Activated CD8-positive, alpha-beta memory T cell treated with anti-CD3 and anti-CD28 coated beads for 1 hour (primary cell): ENCODE results near the gene AMDHD2.

ENCODE experiments used
- DNase-seq, 2 donors: peaks; one replicate each; pipeline ENCODE4 v3.0.0-alpha.2; 2020; ENCODE audit warnings: low read depth in 1 of 2; ENCODE audit errors: extremely low read depth in 1 of 2

Gene AMDHD2

GRCh38 chr16:2515180-2515851 is 4.9 kb upstream of the AMDHD2 start:
- no peak for DNase-seq

- no peak for DNase-seq
These were observed 3.6 kb upstream of the AMDHD2 start for GRCh38 chr16:2516391-2517240.

- DNase-seq, result no peak
These were observed 2.1 kb upstream of the AMDHD2 start for GRCh38 chr16:2517954-2518605.

GRCh38 chr16:2518823-2519710 is 1.1 kb upstream of the AMDHD2 start:
- DNase-seq, result no peak

- DNase-seq, result no peak
These were observed 475 bp upstream of the AMDHD2 start for GRCh38 chr16:2519711-2520080.

GRCh38 chr16:2520784-2521531 is 787 bp downstream of the AMDHD2 start:
- no peak for DNase-seq

- no peak for DNase-seq
These were observed 3.6 kb downstream of the AMDHD2 start for GRCh38 chr16:2523801-2524231.

GRCh38 chr16:2524339-2524938 is 4.3 kb downstream of the AMDHD2 start:
- no peak for DNase-seq

- DNase-seq, result no peak
These were observed 6.0 kb downstream of the AMDHD2 start for GRCh38 chr16:2526135-2526534.

GRCh38 chr16:2527071-2527783 is 7.1 kb downstream of the AMDHD2 start:
- no peak for DNase-seq

GRCh38 chr16:2527784-2528100 is 7.6 kb downstream of the AMDHD2 start:
- no peak for DNase-seq

- no peak for DNase-seq
These were observed 8.2 kb downstream of the AMDHD2 start for GRCh38 chr16:2528161-2529060.

- no peak for DNase-seq
These were observed 9.1 kb downstream of the AMDHD2 start for GRCh38 chr16:2529061-2529931.

GRCh38 chr16:2529961-2530628 is 9.9 kb downstream of the AMDHD2 start:
- no peak for DNase-seq

- no peak for DNase-seq
These were observed 10.6 kb downstream of the AMDHD2 start for GRCh38 chr16:2530629-2531318.

- no peak for DNase-seq
These were observed 11.2 kb downstream of the AMDHD2 start, which contains the start of gene CEMP1 for GRCh38 chr16:2531371-2531695. CEMP1 (minus strand) TSS chr16:2531408; CDS start chr16:2531073, 335 bp downstream.
